Epidermal melanocyte (primary cell): ENCODE measurements around the gene TNXB.
"Not testable (repeated sequence)": the region's sequence is repeated elsewhere in the genome, so short reads cannot be mapped to it uniquely, and the experiment has no call there.

Experiments
- DNase-seq: peaks from one replicate; pipeline ENCODE4 v3.0.0; 2011; ENCODE audit warnings: low spot score; ENCODE audit not compliant: insufficient read length

Gene TNXB

DNA sequence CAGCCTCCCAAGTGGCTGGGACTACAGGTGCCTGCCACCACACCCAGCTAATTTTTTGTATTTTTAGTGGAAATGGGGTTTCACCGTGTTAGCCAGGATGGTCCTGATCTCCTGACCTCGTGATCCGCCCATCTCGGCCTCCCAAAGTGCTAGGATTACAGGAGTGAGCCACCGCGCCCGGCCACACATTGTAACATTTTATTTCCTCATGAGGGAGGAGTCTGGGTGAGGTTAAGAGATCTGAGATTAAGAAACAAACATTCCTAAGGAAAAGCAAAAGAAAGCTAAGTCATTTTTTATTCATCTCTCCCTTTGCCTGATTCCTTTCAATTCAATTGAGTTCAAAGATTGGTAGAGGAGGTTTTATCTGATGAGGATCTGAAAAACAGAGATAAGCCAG, 35.1 kb upstream of the TNXB start:
- not testable (repeated sequence) for DNase-seq

DNA sequence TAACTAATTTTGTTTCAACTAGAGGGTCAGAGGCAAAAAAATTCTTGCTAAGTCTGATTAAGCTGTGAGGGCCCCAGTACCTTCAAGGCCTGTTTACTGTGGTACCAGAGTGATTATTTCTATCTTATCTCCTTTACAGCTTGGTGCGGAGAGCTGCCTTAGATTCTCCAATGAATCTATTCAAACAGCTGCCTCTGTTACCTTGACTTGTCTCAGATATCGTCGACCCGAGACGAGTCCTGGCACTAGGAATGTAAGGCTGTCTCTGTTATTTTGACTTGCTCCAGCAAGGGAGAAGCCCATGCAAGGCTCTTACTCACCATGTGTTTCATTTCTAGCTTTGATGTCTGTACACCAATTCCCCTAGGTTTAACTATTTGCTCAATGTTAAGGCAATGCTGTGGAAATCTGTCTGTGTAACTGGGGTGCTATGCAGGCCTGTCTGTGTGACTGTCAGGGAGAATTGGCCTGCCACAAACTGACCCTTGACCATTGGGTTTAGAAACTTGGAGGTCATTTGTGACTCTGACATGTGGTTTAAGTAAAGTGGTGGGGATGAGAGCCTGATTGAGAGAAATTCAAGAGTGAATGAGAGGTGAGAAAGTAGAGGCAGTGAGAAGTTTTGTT, 31.4 kb upstream of the TNXB start:
- no peak for DNase-seq

DNA sequence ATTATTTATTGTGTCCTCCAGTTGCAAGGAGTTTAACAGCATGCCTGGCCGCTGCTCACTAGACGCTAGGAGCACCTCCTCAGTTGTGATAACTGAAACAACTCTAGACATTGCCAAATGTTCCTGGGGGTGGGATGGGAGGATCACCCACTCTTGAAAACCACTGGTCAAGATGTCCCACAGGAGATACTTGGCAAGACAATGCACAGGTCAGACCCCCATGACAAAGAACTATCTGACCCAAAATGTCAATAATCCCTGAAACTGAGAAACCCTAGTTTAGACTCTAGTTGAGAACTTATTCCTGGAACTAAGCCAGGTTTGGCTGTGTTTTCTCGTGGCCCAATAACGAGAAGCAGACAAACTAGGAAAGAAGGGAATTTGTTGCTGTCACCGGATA, 30.5 kb upstream of the TNXB start:
- no peak for DNase-seq

DNA sequence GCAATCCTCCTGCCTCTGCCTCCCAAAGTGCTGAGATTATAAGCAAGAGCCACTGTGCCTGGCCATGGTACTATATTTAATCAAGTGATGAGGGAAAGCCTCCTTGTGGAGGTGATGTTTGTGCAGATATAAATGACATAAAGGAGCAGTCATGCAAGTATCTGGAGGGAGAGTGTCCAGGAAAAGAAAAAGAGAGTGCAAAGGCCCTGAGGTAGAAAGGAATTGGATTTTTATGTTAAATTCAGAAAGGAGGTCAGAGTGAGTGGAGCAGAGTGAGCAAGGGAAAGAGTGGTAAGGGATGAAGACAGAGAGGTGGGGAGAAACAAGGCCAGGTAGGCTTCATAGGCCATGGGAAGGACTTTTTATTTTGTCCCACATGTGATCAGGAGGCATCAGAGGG, 28.3 kb upstream of the TNXB start:
- DNase-seq: no peak

DNA sequence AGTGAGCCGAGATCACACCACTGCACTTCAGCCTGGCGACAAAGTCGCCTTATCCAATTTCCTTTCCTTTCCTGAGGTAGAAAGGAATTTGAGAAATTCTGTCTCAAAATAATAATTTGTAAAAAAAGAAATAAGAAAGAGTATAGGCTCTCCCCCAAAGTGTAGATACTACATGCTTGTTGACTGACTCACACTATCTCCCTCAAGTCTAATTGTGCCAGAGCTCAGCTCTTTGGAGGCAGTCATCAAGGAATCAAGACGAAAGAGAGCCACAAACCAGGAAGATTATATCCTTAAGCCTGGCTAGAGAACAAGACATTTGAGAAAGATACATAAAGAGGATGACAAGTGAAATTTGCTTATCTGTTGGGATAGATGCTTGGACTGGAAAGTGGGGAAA, 24.6 kb upstream of the TNXB start:
- no peak for DNase-seq

DNA sequence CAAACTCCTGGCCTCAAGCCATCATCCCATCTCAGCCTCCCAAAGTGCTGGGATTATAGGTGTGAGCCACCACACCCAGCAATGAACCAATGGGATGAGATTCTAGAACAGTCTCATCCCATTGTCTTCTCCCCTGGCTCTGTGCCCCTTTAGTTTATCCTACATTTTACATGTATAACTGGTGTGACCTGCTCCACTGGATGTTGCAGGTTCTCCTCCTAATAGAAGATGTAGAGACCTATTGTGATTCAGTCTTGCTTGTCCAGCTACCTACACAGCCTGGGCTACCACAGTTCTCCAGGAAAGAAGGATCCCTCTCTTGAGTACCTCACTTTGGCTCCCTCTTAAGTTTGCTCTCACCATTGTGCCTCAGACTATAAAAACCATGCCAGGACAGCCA, 23.0 kb upstream of the TNXB start:
- no peak for DNase-seq

DNA sequence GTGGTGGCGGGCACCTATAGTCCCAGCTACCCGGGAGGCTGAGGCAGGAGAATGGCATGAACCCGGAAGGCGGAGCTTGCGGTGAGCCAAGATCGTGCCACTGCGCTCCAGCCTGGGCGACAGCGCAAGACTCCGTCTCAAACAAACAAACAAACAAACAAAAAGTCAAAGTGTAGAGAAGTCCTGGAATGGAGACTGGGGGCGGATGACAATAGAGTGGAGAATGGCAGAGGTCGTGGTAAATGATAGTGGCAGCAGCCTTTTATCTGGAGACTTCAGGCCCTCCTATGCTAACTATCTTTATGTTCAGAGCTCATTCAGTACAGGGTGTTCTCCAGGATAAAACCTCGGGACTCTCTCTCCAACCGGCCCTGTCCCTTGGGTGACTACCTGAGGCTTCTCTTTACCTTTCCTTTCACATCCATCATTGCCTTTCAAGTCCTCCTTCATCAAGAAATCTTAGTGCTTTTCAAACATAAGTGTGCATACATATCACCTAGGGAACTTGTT, 22.4 kb upstream of the TNXB start:
- no peak for DNase-seq

DNA sequence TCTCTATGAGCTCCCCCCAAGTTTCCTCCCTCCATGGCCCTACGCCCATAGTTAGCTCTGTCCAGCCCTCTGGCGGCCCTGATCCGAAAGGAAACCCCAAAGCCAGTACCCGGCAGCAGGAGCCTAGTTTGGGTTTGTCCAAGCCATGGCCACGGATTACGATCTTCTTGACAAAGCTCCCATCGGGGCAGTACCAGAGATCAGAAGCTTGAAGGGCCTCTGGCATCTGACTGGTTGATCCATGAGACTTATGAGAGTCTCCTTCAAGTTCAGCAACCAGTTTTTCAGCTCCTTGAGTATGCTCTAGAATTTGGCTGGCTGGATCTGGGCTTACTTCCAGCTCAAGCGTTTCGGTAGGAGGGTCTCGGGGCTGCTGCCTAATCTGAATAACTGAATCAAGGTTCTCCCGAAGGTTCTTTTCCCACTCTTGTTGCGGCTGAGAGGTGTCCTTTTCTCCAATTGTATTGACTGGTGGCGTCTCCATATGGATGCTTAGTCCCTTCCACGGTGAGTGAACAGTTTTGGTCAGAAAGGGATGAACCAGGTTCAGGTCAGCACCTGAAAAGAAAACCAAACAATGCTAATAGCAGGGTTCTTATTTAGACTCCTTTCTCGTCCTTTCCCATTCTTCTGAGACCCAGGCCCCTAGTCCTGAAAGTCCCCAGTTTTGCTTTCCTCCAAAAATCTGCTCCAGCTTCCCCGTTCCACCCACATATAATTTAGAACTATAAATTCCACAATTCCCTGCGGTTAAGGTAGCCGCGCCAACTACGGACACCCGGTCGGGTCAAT, 20.4 kb upstream of the TNXB start:
- no peak for DNase-seq

DNA sequence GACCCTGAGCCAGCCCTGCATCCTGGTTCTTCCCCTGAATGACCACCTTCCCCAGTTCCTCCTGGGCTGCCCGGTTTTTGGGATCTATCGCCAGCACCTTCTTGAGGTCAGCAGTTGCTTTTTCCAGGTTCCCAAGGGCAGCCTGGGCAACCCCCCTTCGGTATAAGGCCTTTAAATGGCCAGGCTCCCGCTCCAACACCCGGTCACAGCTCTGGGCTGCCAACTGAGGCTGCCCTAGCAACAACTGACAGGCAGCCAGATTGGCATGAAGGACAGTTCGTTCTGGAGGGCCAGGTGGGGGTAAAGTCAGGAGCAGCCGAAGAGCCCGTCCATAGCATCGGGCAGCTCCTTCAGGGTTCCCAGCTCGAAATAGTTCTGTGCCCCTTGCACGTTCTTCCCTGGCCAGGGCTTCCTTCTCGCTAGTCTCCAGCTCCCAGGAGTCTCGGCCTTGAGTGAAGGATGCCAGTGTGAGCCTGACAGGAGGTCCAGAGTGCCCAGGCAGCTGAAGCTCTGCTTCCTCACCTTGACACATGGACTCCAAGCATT, 19.7 kb upstream of the TNXB start:
- no peak for DNase-seq

DNA sequence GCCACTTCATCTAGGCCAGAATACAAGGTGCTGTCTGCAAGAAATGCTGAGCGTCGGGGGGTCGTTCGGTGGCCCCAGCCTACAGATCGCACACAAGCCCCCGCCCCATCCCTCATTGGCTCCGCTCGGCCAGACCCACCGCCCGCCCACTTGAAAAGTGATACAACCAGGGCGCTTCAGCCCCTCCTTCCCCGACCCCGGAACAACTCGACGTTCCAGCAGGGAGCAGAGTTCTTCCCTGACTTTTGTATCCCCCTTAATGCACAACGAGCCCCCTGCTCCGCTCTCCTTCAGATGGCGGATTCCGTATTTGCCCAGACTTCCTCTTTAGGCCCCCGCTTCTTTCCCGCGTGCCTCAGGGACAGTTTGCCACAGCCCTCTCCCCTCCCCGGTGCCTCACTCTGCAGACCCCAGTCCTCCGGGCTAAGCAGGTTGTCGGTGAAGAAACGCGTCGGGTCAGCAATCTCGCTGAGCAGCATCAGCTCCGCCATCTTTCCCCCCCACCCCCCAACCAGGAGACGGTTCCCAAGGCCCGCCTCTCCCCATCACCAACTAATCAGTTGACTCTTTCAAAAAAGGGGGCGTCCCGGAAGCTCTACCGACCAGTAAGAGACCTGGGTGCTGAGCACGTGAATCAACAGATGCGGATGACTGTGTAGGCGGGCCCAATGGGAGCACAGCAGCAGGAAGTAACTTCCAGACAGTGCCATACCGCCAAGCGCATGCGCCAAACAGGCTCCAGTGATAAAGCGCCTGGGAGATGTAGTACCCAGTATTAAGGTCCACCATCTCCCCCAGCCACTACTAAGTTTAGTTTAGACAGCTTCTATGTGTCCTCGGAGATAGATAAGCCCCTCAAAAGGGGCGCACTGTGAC, 18.8 kb upstream of the TNXB start, which contains the start of gene ATF6B:
ATF6B (minus strand) TSS at position 530 of the 876 bp plus-strand sequence; CDS start at position 491, 39 bp downstream.
- peak; percentile 95 for DNase-seq

DNA sequence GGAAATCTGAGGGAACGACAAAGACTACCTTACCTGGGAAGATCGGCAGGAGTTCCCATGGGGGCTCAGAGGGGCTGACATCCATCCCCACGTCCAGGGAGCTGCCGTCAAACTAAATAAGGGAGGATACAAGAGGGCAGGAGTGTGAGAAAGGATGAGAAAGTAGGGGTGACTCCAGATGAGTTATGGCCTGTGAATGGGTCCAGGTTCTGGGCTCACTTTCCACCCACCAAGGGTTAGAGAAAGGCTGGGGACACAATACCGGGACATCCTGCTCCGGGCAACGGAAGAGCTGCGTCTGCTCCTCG, 18.2 kb upstream of the TNXB start:
- no peak for DNase-seq

DNA sequence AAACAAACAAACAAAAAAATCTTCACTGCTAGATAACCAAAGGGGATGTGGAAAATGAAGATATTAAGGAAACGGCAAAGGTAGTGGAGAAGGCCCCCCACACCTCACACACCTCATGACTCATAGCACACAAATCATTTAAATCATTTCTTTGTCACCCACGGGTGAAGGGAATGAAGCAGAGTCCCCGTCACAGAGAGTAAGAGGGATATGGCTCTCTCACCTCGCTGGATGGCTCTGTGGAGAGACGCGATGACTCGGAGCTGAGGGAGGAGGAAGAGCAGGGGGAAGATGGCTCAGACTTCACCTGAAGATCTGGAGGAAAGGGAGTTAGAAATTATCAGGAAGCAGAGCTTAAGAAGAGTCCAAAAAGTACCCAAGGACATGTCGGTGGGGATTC, 17.7 kb upstream of the TNXB start:
- no peak for DNase-seq

DNA sequence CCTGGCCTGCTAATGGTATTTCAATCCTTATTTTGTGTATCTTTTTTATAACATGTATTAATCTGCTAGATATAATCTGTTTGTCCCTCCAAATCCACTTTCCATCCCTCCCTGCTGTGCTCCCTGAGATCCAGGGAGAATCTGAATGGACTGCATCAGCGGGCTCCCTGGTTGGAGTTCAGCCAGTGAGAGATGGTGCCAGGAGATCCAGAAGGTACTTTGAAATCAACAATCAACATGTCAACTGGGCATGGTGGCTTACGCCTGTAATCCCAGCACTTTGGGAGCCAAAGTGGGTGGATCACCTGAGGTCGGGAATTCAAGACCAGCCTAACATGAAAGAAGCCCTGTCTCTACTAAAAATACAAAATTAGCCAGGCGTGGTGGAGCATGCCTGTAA, 14.5 kb upstream of the TNXB start:
- DNase-seq: no peak

DNA sequence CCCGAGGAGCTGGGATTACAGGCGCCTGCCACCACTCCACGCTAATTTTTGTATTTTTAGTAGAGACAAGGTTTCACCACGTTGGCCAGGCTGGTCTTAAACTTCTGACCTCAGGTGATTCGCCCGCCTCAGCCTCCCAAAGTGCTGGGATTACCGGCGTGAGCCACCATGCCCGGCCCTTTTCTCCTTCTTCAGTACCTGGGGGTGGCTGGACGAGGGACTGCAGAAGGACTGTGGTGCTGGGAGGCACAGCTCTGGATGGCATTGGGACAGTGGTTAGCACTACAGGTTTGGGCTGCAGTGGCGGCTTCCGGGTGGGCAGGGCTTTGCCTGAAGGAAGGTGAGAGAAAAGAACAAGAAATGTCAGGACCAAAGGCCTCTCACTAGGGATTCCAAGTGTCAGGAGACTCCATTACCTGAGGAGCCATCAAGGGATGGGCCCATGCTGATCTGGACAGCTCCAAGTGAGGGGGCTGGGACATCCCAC, 11.5 kb upstream of the TNXB start:
- no peak for DNase-seq

DNA sequence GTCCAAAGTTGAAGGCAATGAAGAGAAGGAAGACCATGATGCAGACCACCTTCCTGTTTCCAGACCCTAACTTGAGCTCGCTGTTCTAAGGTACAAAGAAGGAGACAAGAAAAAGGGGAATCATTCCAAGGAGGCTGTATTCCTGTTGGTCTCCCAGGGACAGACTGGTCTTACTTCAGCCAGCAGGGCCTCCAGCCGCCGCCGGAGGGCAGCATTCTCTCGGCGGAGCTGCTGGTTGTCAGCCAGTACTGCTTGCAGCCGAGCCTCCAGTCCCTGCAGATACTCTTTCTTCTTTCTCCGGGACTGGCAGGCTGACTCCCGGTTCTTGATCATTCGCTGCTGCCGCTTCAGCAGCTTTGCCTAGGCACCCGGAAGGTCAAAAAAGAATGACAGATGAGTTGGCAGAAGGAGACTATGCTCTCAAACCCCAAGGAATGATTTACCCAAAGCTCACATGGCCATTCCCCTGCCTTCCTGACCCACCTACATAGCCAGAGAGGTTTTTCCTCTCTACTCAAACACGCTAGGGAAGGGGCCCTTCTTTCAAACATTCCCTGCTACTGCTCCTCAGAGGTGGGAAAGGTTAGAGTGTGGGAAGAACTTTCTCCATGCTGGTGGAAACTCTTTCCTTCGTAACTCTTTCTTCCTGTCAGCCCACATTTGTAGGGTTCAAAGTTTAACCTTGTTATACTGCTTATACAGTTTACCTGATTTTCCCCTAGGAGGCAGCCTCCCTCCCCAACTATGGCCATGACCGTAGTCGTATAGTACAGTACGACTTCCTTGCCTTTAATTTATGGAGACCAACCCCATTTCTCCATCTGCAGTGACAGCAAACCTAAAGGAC, 9.9 kb upstream of the TNXB start:
- DNase-seq: peak; percentile 75

DNA sequence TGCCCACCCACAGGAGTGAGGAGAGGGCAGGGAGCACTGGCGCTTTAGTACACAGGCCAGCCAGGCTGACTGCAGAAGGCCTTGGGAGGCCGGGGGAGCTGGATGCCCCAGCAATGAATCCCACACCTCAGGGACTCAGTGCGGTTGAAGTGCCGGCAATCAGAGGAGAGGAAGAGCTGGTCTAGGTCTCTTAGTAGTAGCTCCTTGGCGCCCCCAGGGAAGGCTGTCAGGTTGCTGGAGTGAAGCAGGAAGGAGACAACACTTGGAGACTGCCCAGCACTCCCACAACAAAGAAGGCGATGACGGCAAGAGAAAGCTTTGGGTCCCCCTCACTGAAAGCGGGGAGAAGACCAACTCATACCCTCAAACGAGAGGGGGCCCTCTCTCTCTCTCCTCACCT, 8.3 kb upstream of the TNXB start:
- no peak for DNase-seq

DNA sequence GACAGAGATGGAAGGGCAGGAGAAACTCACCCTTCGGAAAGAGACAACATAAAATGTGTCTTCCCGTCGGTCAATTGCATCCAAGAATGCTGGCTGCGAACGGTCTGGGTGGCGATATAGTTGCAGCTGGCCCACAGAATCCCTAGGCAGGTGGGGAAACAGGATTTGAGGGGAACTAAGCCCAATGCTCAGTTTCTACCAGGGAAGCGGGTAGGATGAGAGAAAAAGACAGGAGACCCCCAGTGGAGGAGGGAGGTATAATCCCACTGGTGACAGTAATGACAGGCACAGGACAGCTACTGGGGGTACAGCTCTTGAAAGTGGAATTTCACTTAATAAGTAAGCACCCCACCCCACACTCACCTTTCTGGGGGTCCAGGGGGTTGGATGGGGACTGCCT, 7.5 kb upstream of the TNXB start:
- DNase-seq: no peak

DNA sequence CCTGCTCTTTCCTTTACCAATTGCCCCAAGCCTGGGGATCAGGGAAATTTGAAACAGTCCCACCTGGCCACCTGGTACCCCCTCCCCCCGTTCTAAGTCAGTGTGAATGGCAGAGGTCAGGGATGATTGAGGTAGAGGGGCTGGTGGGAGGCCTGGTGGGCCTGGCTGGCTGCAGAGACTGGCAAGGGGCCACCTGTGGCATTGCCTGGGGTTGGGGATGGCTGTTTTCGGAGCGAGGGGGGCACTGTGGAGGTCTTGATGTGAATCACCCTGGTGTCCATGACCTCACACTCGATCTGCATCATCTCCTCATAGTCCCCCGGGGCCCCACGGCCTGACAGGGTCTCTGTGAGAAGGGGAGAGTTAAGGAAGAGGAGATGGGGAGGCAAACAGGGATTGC, 6.5 kb upstream of the TNXB start:
- DNase-seq: no peak

DNA sequence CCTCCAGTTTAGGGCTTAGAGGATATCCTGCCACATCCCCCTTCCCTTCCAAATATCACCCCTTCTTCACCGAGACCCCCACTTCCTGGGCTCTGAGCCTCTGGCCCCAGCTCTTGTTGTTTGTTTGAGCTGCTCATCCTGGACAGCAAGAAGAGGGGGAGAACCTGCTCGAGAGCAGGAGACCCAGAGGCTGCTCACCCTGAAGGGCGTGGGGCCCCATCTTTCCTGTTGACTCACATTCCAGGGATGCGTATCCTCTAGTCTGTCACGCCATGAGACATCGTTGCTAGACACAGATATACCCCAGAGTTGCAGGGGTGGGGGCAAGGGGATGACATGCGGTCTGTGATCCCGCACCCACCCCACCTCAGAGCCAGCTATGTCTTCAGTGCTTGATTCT, 5.7 kb upstream of the TNXB start:
- DNase-seq: no peak

DNA sequence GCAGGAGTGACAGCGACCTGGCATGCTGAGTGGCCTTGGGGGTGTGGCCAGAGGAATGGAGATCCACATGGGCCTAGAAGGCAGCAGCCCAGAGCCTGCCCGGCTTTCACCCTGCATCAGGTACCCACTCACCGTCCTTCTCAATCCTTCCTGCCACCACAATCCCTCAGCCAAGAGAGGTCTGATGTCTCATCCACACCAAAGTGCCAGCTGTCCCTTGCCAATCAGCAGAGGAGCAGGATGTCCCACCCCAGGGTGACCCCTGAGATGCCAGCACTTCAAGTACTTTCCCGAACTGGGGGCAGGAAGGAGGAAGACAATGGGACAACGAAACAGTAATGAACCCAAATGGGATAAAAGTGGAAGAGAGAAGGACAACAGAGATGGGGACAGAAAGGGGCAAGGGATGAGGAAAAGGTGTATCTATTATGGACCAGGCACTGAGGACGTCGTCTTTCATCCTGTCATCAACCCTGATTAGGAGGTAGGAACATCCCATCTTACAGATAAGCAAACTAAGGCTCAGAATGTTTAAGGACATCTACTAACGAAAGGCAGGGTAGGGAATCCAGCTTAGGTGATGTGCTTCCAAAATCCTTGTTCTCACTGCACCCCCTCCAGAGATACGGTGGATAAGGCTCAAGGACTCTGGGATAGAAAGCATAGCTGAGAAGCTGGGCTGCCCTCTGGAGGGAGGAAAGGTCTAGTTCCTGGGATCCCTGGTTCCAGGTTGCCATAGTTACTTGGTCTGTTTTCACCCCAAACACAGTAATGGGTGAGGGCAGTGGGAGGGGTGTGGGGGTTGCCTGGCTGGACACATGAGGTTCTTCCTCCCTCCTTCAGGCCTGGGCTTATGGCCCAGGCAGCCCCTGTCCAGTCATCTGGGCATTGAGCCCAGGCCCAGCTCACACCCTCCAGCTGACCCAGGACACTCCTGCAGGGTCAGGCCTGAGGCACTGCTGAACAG, 4.5 kb upstream of the TNXB start:
- no peak for DNase-seq
